Endodermal cell (in vitro differentiated cells): Measurements from ENCODE around the gene GALR1. TPM values are rescaled to one million over a fixed set of nuclear protein-coding genes. Genes with fewer than 3 reads are reported as not detected.

Source experiments
- DNase-seq: peaks from one replicate; pipeline ENCODE4 v3.0.0-alpha.2; 2017
- H3K27ac ChIP-seq: 2 replicates; pipeline ENCODE4 v1.5.1; 2013; ENCODE audit warnings: mild to moderate bottlenecking, low read depth, low read length, moderate library complexity
- H3K27me3 ChIP-seq: 2 replicates; pipeline ENCODE4 v1.6.1; 2013; ENCODE audit warnings: mild to moderate bottlenecking, low read length, moderate library complexity; ENCODE audit not compliant: insufficient read depth, control insufficient read depth, poor library complexity, severe bottlenecking
- H3K36me3 ChIP-seq: 2 replicates; pipeline ENCODE4 v1.7.0; 2013; ENCODE audit warnings: mild to moderate bottlenecking, low read length, moderate library complexity; ENCODE audit not compliant: control insufficient read depth, insufficient read depth
- H3K4me1 ChIP-seq: one replicate; pipeline ENCODE4 v1.7.0; 2013; ENCODE audit warnings: low read length; ENCODE audit not compliant: control insufficient read depth, insufficient read depth
- H3K4me3 ChIP-seq: 2 replicates; pipeline ENCODE4 v1.5.1; 2013; ENCODE audit warnings: mild to moderate bottlenecking, low read length, moderate library complexity
- H3K9ac ChIP-seq: 2 replicates; pipeline ENCODE4 v1.6.1; 2013; ENCODE audit warnings: mild to moderate bottlenecking, low read length, moderate library complexity; ENCODE audit not compliant: poor library complexity, severe bottlenecking; ENCODE audit errors: extremely low read depth
- H3K9me3 ChIP-seq: 2 replicates; pipeline ENCODE4 v1.6.1; 2013; ENCODE audit warnings: mild to moderate bottlenecking, low read length, moderate library complexity; ENCODE audit not compliant: control insufficient read depth
- H3K27ac Mint-ChIP-seq: 2 replicates; pipeline ENCODE4 v1.8.0; 2020; ENCODE audit warnings: mixed read lengths
- H3K27me3 Mint-ChIP-seq: 2 replicates; pipeline ENCODE4 v1.8.0; 2021; ENCODE audit warnings: mild to moderate bottlenecking, mixed read lengths; ENCODE audit not compliant: insufficient read depth
- H3K36me3 Mint-ChIP-seq: 2 replicates; pipeline ENCODE4 v1.8.0; 2020; ENCODE audit warnings: low read depth, mixed read lengths
- H3K4me1 Mint-ChIP-seq: 2 replicates; pipeline ENCODE4 v1.8.0; 2020; ENCODE audit warnings: mixed read lengths
- H3K4me3 Mint-ChIP-seq: 2 replicates; pipeline ENCODE4 v1.8.0; 2020; ENCODE audit warnings: mild to moderate bottlenecking, moderate library complexity, mixed read lengths
- H3K9me3 Mint-ChIP-seq: 2 replicates; pipeline ENCODE4 v1.8.0; 2020; ENCODE audit warnings: mild to moderate bottlenecking, mixed read lengths
- WGBS, 2 experiments: methylation state at CpG; one replicate each; pipeline versions ENCODE4 v1.1.5 to v1.1.7; 2013; ENCODE audit warnings: missing lambda C conversion rate in 2 of 2, mixed read lengths in 1 of 2; ENCODE audit not compliant: insufficient coverage in 1 of 2, insufficient read length in 1 of 2; 5-methylcytosine and 5-hydroxymethylcytosine counted together
- total RNA-seq, 2 donors: library from RNA; stranded (reverse); fragmentation: NEBNext Ultra II Directional in 1 of 2; extraction: Animal tissue kit (Norgen Biotek cat#: 25700) in 1 of 2; gene quantifications; 2 replicates in 1 of 2; 3 replicates in 1 of 2; pipeline ENCODE4 v1.2.1, GENCODE V29; 2021
- TF ChIP-seq, protein P1 (sequence below): fragments of 200-600 bp; sonication (generic); conservative IDR thresholded peaks from 2 replicates; pipeline ENCODE4 v1.5.0; 2021; ENCODE audit warnings: antibody characterized with exemption, mild to moderate bottlenecking

Gene GALR1
- total RNA-seq, 2 donors from 2014 or later: 0.04 TPM; not detected in 1

DNA sequence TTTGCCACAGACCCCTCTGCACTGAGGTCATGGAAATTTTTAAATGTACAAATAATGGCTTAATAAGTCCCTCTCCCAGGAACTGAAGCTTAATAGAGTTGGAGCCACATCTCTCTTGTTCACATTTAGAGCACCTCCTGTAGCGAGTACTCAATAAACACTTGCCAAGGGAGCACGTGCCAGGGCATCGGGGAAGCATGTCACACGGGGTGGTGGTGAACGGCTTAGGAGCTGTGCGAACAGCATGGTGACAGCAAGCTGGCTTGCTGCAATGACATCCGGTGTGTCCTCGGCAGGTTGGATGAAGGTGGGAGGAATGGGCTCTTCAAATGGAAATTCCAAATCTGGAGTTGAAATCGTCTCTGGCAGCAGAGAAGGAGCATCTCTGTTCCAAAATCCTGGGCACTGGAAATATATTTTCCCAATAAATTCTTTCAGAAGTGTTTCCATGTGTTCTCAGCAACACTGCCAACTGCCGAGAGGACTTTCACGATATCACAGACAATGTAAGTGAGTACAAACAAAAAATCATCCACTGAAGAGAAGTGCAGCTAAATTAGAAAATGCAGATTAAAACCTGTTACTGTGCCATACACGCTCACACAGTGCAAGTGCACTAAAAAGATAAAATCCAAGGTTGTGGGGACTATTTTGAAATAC lies 74.1 kb downstream of the GALR1 start:
- DNase-seq: no peak
- H3K27me3 ChIP-seq: no peaks in the 10 kb centered on the region
- H3K36me3 ChIP-seq: no peaks in the 10 kb centered on the region
- Mint-ChIP-seq H3K27me3 (no peaks in the 10 kb centered on the region), H3K4me1 (peaks cover 10% of the 10 kb centered on the region), H3K4me3 (no peak overlapping the region), H3K9me3 (no peaks in the 10 kb centered on the region), H3K27ac (no peak overlapping the region), H3K36me3 (no peaks in the 10 kb centered on the region)
- TF ChIP-seq, protein P1, sequence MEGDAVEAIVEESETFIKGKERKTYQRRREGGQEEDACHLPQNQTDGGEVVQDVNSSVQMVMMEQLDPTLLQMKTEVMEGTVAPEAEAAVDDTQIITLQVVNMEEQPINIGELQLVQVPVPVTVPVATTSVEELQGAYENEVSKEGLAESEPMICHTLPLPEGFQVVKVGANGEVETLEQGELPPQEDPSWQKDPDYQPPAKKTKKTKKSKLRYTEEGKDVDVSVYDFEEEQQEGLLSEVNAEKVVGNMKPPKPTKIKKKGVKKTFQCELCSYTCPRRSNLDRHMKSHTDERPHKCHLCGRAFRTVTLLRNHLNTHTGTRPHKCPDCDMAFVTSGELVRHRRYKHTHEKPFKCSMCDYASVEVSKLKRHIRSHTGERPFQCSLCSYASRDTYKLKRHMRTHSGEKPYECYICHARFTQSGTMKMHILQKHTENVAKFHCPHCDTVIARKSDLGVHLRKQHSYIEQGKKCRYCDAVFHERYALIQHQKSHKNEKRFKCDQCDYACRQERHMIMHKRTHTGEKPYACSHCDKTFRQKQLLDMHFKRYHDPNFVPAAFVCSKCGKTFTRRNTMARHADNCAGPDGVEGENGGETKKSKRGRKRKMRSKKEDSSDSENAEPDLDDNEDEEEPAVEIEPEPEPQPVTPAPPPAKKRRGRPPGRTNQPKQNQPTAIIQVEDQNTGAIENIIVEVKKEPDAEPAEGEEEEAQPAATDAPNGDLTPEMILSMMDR: no peak
- H3K4me3 ChIP-seq: no peak overlapping the region
- H3K9me3 ChIP-seq: no peaks in the 10 kb centered on the region
- H3K4me1 ChIP-seq: no peaks in the 10 kb centered on the region
- WGBS, 2 experiments: 94% methylated on average over 10 to 12 of the region's 12 CpGs
- no peak overlapping the region for H3K27ac ChIP-seq
- H3K9ac ChIP-seq: no peak overlapping the region

Other genes with a start within 250 kb of the GALR1 start
- 10 to 100 TPM; 16.3 to 19.0 TPM for gene MBP, start 117.1 kb upstream of the GALR1 start, total RNA-seq